HG02981 (cell line): ENCODE results near the gene ACIN1.

Experiments used
- ATAC-seq: cut with Tn5 transposase; IDR thresholded peaks from one replicate; pipeline ENCODE4 v1.9.1; 2021; ENCODE audit warnings: mild to moderate bottlenecking, moderate library complexity; ENCODE audit not compliant: unreplicated experiment

The ACIN1 gene, protein sequence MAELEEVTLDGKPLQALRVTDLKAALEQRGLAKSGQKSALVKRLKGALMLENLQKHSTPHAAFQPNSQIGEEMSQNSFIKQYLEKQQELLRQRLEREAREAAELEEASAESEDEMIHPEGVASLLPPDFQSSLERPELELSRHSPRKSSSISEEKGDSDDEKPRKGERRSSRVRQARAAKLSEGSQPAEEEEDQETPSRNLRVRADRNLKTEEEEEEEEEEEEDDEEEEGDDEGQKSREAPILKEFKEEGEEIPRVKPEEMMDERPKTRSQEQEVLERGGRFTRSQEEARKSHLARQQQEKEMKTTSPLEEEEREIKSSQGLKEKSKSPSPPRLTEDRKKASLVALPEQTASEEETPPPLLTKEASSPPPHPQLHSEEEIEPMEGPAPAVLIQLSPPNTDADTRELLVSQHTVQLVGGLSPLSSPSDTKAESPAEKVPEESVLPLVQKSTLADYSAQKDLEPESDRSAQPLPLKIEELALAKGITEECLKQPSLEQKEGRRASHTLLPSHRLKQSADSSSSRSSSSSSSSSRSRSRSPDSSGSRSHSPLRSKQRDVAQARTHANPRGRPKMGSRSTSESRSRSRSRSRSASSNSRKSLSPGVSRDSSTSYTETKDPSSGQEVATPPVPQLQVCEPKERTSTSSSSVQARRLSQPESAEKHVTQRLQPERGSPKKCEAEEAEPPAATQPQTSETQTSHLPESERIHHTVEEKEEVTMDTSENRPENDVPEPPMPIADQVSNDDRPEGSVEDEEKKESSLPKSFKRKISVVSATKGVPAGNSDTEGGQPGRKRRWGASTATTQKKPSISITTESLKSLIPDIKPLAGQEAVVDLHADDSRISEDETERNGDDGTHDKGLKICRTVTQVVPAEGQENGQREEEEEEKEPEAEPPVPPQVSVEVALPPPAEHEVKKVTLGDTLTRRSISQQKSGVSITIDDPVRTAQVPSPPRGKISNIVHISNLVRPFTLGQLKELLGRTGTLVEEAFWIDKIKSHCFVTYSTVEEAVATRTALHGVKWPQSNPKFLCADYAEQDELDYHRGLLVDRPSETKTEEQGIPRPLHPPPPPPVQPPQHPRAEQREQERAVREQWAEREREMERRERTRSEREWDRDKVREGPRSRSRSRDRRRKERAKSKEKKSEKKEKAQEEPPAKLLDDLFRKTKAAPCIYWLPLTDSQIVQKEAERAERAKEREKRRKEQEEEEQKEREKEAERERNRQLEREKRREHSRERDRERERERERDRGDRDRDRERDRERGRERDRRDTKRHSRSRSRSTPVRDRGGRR

DNA sequence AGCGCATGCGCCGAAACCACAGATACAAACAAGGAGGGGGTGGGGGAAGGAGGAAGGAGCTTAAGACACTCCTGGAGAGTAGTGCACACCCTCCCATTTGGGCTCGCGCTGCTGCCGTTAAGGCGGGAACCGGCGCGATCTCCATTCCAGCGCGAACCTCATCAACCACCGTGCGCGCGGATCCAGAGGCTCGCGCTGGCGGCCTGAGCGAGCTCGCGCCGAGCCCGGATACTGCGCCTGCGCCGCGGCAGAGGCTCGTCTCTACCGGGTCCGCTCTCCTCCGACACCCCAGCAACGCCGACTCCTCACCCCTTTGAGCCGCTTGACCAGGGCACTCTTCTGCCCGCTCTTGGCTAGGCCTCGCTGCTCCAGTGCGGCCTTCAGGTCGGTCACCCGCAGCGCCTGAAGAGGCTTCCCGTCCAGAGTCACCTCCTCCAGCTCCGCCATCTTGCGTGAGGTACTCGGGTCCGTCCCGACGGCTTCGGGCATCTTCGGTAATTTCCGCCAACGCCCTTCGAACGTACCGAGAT lies at the start of gene ACIN1:
Gene ACIN1, minus strand, starts transcription at position 471 of the 530 bp plus-strand sequence. Its CDS starts 24 bp downstream, at position 447.
- ATAC-seq = peak; percentile 14

DNA sequence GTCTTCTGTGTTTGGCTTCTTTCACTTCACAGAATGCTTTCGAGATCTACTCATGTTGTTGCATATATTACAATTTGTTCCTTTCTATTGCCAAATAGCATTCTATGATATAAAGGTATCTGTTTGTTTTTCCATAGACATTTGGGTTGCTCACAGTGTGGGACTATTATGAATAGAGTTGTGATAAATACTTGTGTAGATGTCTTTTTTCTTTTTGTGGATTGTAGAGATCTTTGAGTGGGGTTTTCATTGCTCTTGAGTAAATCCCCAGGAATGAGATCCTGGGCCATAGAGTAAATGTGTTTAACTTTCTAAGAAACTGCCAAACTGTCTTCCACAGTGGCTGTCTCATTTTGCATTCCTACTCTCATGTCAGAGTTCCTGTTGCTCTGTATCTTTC lies 49.0 kb upstream of the ACIN1 start:
- ATAC-seq = no peak

DNA sequence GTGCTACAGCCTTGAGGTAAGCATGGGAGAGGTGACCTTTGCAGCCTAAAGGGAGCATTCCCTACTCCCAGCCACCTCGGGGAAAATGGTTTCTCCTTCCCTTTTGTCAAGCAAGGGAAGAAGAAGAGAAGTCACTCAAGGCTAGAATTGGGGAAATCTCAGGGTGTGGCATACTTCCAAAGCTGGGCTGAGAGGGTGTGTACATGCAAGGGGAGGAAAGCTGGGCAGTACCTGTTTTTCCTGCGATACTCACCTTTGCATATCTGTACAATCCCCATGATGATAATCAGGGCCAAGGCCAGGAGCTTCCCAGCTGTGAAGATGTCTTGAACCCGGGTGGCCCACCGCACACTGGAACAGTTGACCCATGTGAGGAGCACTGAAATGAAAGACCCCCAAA lies 47.9 kb upstream of the ACIN1 start:
- no peak for ATAC-seq

DNA sequence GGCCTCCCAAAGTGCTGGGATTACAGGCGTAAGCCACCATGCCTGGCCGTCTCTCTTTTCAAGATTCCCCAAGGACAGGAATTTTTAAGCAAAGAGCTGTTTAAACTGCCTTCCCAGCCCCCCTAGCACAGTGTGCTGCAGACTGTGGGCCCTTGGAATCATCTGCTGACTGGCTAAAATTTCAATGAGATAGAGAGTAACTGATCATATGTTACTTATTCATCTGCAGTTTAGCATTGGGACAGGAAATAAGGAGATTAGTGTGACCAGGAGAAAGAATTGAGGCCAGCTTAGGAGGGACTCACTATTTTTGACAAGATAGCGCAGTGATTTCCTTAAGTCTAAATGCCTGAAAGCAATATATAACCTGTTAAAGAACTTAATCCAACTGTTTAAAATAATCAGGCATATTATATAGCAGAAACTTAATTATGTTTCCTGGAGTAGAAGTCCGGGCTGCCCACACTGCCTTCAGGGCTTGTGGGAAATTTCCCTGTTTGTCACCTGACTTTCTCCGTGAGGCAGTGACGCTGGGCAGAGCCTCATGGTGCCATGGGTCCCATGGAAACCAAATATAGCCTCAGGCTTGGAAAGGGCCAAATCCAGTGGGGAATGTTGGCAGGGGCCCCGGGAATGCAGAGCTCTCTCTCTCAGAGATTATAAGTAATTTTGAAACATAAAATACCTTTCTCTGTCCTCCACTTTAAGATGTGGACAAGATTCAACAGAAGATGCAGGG lies 46.9 kb upstream of the ACIN1 start:
- no peak for ATAC-seq

DNA sequence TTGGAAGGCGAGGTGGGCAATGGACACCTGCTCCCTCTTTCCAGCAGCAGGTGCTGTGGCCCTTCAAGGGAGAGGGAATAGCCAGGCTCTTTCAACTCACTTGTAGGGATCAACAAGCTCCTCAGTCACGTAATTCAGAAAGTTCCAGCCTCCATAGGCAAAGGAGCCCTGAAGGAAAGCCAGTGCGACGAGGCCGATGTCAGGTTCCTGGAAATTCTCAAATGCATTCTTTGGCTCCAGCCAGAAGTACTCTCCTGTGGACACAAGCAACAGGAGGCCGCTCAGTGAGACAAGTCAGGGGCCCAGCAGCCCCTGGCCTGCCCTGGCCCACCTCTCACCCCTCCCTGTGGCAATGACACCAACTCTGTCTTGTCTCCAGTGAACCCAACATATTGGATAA lies 45.4 kb upstream of the ACIN1 start:
- ATAC-seq = no peak

DNA sequence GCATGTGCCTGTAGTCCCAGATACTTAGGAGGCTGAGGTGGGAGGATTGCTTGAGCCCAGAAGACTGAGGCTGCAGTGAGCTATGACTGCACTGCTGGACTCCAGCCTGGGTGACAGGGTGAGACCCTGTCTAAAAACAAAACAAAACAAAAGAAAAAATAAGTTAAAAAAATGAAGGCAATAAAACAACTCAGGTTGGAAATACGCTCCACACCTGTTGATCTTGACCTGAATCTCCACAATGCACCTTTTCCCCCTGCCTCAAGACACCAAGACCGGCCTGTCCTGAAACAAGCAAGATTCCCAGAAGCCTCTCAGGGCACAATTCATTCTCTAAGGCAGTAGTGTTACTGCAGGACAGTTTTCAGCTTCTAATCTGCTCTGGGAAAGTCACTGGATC lies 44.9 kb upstream of the ACIN1 start:
- no peak for ATAC-seq

DNA sequence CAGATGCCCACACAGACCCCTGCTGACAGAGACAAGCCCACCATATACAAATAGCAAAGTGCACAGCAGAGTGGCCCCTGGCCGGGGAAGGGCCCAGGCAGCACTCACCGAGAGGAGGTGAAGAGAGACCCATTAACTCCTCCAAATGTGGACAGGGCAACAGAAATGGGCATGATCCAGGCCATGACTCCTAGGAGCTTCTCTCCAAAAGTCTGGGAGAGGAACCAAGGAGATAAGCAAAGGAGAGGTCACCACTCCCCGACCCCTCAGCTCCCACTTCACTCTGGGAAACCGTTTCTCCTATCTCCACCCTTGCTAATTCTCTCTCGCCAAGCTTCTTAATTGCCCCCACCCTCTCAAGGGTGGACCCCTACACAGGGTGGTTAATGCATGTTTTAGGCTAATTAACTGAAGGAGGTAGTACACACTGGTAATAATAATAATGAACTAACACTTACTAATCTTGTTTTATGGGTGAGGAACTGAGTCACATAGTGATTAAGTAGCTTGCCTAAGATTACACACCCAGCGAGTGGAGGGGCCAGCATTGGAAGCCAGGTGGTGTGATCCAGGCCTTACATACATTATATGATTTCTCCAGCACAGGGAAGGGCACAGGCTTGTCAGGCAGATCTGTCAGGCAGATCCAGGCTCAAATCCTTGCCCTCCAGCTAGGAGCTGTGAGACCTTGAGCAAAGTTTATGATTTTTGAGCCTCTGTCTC lies 43.0 kb upstream of the ACIN1 start:
- ATAC-seq = no peak

DNA sequence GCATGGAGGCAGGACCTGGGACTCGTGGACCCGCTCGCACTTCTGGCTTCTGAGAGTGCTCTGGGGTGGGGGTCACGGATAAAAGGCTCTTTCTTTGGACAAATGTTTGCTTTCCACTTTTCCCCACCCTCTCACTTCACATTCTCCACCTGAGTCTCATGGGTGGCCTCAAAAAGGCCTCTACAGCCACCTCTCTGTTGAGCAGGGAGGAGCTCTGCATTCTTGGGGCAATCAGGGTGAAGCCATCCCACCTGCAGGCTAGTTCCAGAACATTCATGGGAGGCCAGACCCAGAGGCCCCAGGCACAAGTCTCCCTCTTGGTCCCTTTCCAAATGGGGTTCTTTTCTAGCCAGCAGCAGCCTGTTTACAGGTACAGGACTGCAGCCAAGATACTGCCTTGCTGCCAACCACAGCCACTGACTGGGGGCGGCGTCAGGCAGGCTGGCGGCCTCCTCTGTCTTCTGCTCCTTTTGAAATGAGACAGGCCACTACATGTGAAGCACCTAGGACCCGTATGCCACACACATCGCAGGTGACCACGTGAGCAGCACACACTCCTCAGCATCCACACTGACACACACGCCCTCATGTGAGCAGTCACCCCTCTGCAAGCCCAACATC lies 42.4 kb upstream of the ACIN1 start:
- ATAC-seq = no peak

DNA sequence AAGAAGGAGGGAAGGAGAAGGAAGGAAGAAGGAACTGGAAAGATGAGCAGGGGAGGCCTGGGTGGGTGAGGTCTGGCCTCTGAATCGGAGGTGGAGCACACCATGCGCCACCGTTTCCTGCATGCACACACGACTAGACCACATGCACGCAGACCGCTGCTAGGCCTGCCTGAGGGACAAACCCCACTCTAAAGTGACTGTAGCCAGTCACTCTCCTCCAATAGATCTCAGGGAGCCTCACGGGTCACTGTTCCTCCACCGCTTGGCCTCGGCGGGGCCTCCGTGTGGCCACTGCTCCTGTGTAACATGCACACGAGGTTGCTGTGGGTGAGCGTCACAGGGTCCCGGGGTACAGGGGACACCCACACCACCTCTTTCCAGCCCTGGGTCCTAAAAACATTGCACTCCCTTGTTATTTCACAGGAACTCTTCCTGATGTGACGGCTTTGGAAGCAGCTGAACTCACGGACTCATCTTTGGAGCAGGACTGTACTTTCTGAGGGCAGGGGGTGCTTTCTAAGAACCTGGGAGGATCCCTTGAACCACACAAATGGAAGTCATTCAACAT lies 41.7 kb upstream of the ACIN1 start:
- ATAC-seq = no peak

DNA sequence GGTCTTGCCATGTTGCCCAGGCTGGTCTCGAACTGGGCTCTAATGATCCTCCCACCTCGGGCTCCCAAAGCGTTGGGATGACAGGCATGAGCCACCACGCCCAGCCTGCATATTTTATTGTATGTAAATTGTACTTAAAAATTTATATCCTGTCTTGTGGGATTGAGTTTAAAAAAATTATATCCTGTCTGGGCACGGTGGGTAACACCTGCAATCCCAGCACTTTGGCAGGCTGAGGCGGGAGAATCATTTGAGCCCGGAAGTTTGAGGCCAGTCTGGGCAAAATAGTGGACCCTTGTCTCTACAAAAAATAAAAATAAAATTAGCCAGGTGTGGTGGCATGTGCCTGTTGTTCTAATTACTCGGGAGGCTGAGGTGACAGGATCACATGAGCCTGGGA lies 38.0 kb upstream of the ACIN1 start:
- ATAC-seq = no peak

DNA sequence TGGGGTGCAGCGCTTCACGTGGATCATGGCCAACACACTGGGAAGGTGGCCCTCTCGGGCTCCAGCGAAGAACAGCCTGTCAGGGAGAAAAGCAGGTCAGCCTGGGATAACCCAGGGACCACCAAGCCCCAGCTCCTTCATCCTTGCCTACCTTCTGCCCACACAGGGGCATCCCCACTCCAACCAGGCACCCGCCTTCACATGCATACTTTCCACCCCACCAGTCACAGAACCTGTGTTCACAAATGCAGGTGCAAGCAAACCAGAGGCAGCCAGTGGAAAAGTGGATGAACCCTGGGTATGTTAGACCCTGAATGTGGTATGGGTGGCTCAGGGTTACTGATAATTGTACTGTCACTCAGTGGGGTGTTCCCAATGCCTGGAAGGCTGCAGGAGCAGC lies 36.5 kb upstream of the ACIN1 start:
- no peak for ATAC-seq

DNA sequence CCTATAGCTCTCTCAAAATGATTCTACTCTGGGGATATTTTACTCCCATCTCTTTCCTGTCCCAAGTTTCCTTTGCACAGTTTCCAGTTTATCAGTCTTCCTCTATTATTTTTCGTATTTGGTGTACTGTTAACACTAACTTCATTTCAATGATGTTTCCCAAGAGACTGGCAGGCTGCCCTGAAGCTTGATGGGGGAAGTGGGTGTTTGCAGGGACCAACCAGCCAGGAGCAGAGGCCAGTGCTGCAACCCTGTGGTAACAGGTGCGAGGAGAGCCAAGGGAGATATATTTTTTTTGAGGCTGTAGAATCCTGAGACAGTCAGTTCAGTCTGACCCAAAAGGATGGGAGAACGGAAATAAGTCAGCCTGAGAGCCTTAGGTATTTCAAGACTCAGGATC lies 35.9 kb upstream of the ACIN1 start:
- ATAC-seq = no peak

DNA sequence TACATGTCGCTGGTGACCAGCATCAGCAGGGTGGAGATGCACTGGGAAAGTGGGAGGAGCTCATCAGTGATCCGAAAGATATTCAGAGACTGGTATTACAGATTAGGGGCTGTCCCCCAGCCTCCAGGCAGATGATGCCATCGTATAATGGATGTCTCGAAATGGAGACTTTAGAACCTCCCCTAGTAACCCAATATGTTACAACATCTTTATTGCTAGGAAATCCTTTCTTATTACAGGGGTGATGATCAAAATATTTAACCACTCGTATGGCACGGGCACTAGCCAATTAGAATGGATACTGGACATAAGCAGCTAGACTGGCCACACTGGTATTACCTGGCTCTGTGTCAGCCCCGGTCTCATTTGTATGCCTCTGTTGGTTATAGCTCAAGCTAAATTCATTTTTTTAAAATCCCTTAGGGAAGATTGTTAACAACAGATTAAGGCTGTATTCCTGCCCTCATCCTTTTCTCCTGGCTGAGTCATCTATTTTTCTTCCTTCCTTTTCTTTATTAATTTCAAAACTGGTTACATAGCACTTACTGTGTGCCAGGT lies 34.9 kb upstream of the ACIN1 start:
- ATAC-seq = no peak

DNA sequence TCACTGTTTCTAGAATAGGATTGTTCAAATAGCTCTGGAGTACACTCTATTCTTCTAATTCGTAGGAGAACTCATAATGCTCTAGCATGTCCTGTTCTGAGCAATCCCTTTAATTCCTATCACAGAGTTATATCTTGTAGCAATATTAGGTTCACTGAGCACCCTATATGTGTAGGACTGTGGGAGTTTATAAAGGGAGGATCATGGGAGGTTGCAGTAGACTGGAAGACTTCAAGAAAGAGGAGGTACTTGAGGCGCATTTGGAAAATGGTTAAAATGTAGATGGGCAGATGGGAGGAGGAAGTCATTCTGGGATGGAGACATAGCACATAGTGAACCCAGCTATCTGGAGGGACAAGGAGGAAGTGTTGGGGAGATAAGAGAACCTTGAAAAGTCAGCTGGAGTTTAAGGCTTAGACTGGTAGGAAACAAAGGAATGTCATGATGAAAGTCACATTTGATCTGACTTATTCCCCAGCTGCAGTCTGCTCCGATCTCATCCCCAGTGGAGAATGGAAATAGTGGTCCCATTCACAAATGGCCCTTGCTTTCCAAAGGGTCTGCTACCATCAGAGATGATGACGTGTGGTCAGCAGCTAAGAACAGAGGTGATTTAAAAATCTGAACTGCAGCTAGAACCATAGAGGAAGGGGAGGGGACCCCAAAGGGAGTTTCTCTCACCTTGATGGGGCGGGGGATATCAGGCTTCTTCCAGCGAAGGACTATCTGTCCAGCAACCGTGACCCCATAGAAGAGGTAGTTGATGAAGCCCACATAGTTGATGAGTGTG lies 34.2 kb upstream of the ACIN1 start:
- no peak for ATAC-seq

DNA sequence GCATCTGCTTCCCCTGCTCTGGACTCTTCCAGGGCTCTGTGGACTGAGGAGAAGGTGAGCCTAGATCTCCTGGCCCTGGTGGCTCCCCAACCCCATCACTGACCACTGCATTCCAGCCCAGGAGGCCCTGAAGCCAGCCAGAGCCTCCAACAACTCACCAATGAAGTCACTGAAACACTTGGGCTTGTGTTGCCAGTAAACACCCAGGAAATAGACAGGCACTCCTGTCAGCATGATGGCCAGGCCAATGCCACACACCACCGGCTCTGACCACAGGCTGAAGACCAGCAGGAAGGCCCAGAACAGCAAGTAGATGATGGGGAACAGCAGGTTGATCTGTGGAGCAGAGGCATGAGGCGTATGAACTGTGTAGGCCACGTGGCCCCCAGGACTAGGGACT lies 32.9 kb upstream of the ACIN1 start:
- ATAC-seq = no peak

DNA sequence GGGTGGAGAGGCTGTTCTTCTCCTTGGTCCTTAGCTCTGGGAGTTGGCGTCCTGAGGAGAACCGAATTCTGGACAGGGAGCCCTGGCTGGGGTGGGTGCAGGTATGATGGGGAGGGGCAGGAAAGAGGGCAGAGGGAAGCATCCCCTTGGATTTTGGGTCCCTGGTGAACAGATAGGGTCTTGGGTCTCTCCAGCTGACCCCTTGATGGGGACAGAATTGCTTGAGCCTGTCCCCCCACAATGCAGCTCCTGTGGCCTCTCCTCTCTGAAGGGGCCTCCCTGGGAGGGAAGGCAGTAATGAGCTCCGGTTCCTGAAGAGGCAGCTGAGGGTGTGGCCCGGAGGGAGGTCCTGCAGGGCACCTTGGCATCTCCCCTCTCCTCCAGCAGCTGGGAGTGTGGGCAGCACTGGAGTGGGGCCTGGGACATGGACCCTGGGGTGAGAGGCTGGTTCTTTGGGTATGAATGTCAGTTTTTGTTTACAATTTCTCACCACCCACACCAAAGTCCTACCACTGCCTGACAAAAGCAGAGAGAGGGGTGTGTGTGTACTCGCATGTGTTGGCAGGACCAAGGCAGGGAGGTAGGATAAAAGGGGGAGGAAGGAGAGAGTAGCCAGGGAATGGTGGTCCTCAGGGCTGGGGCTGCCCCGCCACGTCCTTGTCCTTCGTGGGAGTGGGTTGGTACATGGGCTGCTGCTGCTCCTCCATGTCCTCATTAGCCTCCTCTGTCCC lies 31.8 kb upstream of the ACIN1 start:
- ATAC-seq = no peak

DNA sequence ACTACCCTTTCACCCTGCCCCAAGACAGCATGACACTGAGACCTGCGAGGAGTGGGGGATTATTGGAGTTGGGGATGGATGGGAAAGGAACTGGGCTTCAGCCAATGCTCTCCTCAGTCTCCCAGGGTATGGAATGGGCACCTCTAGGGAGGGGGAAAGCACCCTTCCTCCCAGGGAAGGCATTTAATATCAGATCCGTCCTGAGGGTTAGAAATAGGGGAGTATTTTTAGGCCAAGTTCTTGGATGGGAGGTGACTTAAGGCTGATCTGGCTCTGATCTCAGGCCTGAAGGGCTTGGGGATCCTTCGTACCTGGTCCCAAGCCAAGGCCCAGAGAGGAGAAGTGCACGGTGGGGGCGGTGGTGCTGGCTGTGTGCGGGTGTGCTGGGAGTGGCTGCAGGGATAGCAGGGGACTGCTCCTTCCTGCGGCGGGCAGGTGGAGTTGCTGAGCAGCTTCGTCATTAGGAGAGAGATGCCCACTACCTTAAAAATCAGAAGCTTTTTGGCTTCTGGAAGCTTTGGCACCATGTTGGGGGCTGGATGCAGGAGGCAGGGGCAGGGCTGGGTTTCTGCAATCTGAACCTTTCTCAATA lies 31.1 kb upstream of the ACIN1 start:
- ATAC-seq = no peak
